ENCODE data around the gene KIRREL2. TPM values are rescaled to one million over a fixed set of nuclear protein-coding genes. Genes with fewer than 3 reads are reported as not detected.
A peak's percentile ranks its signal among the peaks of the same experiment; 100 is the strongest.

The KIRREL2 gene
- total and polyA plus RNA-seq, 9 of the 15 experiments (the other 6 are each of a cell fraction or from before 2014, with no cell fraction given): 0.01 to 0.12 (median 0.09) TPM; not detected in 4

DNA sequence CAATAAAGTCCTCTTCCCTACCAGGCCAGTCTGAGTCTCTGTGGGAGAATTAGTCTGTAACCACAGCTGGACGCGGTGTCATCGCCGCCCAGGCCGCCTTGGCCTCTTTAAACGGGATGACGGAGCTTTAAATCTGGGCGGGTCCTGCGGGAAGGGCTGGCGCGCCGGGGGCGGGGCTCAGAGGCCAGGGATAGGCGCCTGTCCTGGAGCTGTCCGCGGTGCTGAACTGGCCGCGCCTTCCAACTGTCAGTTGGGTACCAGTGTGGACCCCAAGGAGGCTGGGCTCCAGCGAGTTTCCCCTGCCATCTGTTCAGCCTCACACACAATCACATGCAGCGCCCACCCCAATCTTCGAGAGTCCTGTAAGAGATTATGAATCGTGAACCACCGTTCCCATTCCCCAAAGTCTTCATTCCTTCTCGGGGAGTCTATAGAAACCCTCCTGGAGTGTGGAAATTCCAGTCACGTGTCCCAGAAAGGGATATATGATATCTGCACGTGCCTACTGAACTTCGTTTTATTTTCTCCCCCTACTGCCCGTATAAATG, 23.1 kb downstream of the KIRREL2 start (continued):
- TF ChIP-seq, protein P1, sequence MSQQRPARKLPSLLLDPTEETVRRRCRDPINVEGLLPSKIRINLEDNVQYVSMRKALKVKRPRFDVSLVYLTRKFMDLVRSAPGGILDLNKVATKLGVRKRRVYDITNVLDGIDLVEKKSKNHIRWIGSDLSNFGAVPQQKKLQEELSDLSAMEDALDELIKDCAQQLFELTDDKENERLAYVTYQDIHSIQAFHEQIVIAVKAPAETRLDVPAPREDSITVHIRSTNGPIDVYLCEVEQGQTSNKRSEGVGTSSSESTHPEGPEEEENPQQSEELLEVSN (IDR thresholded peaks at IDR 0.05; ENCODE audit: borderline replicate concordance in 1 of 2, extremely low read depth in 1 of 2, insufficient read depth in 1 of 2, insufficient read length in 1 of 2, low read depth in 1 of 2, low read length in 1 of 2, poor library complexity in 1 of 2, severe bottlenecking in 1 of 2): peak in 1 of 2 experiments; percentile 36
- TF ChIP-seq PTTG1 (tag; IDR thresholded peaks at IDR 0.05; ENCODE audit: low read depth) (no peak), MBD2 (IDR thresholded peaks at IDR 0.05; ENCODE audit: borderline replicate concordance, low read depth) (no peak), ZNF76 (CRISPR knock-in tag; IDR thresholded peaks at IDR 0.05; ENCODE audit: borderline replicate concordance) (no peak), ZNF766 (CRISPR knock-in tag; conservative IDR thresholded peaks at IDR 0.05) (peak; percentile 82), ESRRA (IDR thresholded peaks at IDR 0.05; ENCODE audit: borderline replicate concordance, low read depth) (peak; percentile 71; the same call in 1 of the 2 replicates), SRSF7 (optimal IDR thresholded peaks at IDR 0.05; ENCODE audit: low read depth, low read length) (no peak), SIX5 (IDR thresholded peaks at IDR 0.05; ENCODE audit: borderline replicate concordance in 1 of 2, insufficient read depth in 1 of 2, low read depth in 1 of 2, low read length in 2 of 2) (no peak), GABPA (tag; conservative IDR thresholded peaks at IDR 0.05; ENCODE audit: low read depth) (no peak), ZNF384 (IDR thresholded peaks at IDR 0.05; ENCODE audit: low read depth, low read length) (peak; percentile 48), SRF (CRISPR knock-in tag; IDR thresholded peaks at IDR 0.05) (peak in 1 of 2 experiments; percentile 75; a peak in 2 of 4 replicates), CBX2 (IDR thresholded peaks at IDR 0.05; ENCODE audit: insufficient read depth, low read length, poor library complexity, severe bottlenecking) (no peak), TOE1 (IDR thresholded peaks at IDR 0.05; ENCODE audit: borderline replicate concordance) (peak; percentile 36; the same call in 1 of the 2 replicates), TOE1 (CRISPR knock-in tag; IDR thresholded peaks at IDR 0.05; ENCODE audit: borderline replicate concordance, low read depth) (no peak)
- TF ChIP-seq, protein P2, sequence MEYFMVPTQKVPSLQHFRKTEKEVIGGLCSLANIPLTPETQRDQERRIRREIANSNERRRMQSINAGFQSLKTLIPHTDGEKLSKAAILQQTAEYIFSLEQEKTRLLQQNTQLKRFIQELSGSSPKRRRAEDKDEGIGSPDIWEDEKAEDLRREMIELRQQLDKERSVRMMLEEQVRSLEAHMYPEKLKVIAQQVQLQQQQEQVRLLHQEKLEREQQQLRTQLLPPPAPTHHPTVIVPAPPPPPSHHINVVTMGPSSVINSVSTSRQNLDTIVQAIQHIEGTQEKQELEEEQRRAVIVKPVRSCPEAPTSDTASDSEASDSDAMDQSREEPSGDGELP (CRISPR knock-in tag; IDR thresholded peaks at IDR 0.05; ENCODE audit: borderline replicate concordance): peak; percentile 99
- TF ChIP-seq, protein P3, sequence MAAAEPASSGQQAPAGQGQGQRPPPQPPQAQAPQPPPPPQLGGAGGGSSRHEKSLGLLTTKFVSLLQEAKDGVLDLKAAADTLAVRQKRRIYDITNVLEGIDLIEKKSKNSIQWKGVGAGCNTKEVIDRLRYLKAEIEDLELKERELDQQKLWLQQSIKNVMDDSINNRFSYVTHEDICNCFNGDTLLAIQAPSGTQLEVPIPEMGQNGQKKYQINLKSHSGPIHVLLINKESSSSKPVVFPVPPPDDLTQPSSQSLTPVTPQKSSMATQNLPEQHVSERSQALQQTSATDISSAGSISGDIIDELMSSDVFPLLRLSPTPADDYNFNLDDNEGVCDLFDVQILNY (CRISPR knock-in tag; IDR thresholded peaks at IDR 0.05): 0 out of 2 replicates have a peak, but pooled peaks have one; percentile 58
- TF ChIP-seq, protein P4, sequence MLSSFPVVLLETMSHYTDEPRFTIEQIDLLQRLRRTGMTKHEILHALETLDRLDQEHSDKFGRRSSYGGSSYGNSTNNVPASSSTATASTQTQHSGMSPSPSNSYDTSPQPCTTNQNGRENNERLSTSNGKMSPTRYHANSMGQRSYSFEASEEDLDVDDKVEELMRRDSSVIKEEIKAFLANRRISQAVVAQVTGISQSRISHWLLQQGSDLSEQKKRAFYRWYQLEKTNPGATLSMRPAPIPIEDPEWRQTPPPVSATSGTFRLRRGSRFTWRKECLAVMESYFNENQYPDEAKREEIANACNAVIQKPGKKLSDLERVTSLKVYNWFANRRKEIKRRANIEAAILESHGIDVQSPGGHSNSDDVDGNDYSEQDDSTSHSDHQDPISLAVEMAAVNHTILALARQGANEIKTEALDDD (IDR thresholded peaks at IDR 0.05): no peak
- TF ChIP-seq, protein P5, sequence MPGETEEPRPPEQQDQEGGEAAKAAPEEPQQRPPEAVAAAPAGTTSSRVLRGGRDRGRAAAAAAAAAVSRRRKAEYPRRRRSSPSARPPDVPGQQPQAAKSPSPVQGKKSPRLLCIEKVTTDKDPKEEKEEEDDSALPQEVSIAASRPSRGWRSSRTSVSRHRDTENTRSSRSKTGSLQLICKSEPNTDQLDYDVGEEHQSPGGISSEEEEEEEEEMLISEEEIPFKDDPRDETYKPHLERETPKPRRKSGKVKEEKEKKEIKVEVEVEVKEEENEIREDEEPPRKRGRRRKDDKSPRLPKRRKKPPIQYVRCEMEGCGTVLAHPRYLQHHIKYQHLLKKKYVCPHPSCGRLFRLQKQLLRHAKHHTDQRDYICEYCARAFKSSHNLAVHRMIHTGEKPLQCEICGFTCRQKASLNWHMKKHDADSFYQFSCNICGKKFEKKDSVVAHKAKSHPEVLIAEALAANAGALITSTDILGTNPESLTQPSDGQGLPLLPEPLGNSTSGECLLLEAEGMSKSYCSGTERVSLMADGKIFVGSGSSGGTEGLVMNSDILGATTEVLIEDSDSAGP (CRISPR knock-in tag; IDR thresholded peaks at IDR 0.05): peak; percentile 92
